ENCODE measurements around the gene EMC7.
"Not testable (repeated sequence)": the region's sequence is repeated elsewhere in the genome, so short reads cannot be mapped to it uniquely, and the experiment has no call there.

EMC7 gene

DNA sequence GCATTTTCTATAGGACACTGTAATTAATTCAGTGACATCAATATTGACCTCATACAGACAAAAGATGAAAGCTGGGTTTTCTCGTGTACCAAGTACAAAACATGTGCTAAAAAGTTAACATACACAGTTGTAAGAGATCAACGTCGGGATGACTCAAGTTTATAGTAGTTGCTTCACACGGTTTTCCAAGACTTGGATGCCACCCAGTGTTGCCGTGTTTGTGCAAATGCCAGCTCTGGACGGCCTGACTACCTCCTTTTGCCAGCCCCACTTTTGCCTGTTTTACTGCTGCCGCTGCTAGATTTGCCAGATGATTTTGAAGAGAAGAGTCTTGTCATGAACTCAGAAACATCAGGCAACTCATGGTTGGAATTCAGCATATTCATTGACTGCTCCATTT is 17.6 kb downstream of the EMC7 start:
- DNase-seq = no peak

- DNase-seq = no peak
Measured at GRCh38 chr15:34079904-34080303, 21.8 kb downstream of the EMC7 start.

GRCh38 chr15:34078900-34079299 is 22.8 kb downstream of the EMC7 start:
- DNase-seq = no peak

DNA sequence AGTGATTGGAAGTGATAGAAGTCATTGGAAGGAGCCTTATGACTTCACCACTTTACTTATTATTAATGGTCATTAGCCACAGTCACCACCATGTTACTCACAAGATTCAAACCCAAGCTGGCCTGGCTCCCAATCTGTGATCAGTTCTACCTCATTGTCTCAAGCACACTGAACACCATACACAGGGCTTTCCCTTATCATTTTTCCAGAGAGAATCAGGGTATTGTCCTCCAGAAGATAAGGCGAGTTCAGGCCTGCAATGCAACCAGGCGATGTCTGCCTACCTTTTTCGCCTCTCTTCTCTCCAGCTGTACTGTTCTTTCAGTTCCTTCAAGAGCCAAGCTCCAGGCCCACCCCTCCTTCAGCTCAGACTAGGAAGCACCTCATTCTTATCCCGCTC is 24.9 kb downstream of the EMC7 start:
- no peak for DNase-seq

DNA sequence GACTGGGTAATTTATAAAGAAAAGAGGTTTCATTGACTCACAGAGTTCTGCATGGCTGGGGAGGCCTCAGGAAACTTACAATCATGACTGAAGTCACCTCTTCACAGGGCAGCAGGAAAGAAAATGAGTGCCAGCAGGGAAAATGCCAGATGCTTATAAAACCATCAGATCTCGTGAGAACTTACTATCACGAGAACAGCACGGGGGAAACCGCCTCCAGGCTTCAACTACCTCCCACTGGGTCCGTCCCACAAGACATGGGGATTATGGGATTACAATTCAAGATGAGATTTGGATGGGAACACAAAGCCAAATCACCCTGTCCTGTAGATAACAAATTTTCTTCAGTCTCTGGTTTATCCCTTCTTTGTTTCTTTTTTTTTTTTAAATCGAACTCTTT is 31.7 kb downstream of the EMC7 start:
- no peak for DNase-seq

DNA sequence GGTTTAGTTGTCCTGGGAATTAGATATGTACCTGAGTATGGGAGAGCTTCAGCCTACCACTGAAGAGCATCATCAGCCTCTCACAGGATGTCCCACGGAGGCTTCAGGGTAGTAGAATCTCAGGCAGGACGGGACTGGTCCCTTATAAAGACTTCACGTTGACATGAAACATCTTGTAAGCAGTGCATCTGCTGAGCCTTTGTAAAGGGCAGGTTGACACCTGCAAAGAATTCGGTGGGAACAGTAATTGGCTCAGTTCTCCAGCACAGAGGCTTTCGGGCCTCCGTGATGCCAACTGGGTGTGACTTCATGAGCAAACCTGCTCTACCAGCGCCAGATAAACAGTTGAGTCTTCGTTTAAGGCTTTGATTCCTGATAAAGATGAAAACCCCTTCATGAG is 35.7 kb downstream of the EMC7 start:
- no peak for DNase-seq

- DNase-seq = no peak
Measured at GRCh38 chr15:34065261-34065660, 36.4 kb downstream of the EMC7 start.

DNA sequence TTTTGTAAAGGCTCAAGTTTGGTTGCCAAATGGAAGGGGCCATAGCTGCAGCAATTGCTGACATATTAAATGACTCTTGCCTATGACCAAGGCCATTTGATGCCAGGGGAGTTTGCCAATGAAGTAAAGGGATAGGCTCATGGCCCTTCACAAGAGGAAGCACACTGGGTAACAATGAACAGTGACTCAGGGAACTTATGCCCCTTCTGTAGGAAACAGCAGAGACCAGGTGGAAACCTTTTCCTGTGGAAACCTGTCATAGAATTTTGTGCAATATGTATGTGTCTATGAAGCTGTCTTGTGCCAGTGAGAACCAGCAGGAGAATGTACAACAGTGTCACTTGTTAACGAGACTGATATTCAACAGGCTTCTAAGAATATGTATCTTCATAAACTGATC is 37.2 kb downstream of the EMC7 start:
- DNase-seq = no peak

- no peak for DNase-seq
Measured at GRCh38 chr15:34059946-34060345, 41.7 kb downstream of the EMC7 start.

DNA sequence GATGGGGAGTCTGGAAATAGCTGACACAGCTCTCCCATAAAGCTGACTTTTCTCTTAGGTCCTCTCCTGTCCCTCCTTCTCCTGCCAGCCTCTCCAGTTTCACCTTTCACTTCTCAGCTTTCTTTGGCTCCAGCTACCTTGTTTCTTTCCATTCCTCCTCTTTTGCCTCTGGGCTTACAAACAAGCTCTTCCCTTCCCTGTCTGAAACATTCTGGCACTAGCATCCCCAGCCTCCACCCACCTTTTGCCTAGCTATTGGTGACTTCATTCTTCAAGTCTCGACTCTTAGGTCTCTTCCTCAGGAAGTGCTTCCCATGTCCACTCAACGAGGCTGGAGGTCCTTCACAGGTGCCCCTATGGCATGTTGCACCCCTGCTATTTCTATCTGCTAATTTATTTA is 42.2 kb downstream of the EMC7 start:
- no peak for DNase-seq

DNA sequence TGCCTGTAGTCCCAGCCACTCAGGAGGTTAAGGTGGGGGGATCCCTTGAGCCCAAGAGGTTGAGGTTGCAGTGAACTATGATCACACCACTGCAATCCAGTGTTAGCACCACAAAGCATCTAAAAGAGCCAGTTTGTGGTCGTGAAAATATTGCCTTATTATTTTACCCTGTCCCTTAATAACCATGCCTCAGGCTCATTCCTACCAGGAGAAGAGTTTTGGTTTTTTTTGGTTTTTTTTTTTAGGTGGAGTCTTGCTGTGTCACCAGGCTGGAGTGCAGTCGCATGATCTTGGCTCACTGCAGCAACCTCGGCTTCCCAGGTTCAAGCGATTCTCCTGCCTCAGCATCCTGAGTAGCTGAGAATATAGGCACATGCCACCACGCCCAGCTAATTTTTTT is 44.8 kb downstream of the EMC7 start:
- DNase-seq = no peak

- no peak for DNase-seq
Measured at GRCh38 chr15:34055868-34056595, 45.6 kb downstream of the EMC7 start.

DNA sequence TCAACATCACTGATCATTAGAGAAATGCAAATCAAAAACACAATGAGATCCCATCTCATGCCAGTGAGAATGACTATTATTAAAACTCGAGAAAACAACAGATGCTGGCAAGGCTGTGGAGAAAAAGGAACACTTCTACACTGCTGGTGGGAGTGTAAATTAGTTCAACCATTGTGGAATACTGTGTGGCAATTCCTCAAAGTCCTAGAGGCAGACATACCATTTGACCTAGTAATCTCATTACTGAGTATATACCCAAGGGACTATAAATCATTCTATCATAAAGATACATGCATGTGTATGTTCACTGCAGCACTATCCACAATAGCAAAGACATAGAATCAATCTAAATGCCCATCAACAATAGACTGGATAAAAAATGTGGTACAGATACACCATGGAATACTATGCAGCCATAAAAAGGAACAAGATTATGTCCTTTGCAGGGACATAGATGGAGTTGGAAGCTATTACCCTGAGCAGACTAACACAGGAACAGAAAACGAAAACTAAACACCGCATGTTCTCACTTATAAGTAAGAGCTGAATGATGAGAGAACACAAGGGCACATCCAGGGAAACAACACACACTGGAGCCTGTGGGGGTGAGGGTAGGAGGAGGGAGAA is 47.5 kb downstream of the EMC7 start:
- DNase-seq = no peak

GRCh38 chr15:34050385-34050784 is 51.3 kb downstream of the EMC7 start:
- not testable (repeated sequence) for DNase-seq

DNA sequence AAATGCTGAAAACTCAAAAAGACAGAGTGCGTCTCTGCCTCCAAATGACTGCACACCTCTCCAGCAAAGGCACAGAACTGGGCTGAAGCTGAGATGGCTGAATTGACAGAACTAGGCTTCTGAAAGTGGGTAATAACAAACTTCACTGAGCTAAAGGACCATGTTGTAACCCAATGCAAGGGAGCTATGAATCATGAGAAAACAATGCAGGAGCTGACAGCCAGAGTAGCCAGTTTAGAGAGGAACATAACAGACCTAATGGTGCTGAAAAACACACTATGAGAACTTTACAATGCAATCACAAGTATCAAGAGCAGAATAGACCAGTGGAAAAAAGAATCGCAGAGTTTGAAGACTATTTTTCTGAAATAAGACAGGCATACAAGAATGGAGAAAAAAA is 52.5 kb downstream of the EMC7 start:
- DNase-seq = no peak

GRCh38 chr15:34047893-34048775 is 53.5 kb downstream of the EMC7 start:
- DNase-seq = no peak

- DNase-seq = no peak
Measured at GRCh38 chr15:34046471-34047145, 55.1 kb downstream of the EMC7 start.

DNA sequence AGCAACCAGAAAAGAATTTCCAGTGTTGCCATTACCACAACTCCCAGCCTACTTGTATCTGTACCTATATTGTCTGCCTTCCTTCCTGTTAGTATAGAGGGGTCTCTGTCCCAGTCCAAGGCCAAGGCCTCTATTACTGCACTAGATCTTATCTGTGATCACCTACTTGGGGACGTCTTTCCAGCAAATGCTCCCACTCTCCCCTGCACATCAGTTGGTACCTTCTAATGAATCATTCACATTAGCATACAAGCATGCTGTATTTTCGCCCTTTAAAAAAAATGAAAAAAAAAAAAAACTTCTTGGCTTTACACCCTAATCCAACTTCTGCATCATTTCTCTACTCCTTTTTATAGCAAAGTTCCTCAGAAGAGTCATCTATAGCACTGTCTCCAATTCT is 57.8 kb downstream of the EMC7 start:
- DNase-seq = no peak

GRCh38 chr15:34043391-34043790 is 58.3 kb downstream of the EMC7 start:
- no peak for DNase-seq

DNA sequence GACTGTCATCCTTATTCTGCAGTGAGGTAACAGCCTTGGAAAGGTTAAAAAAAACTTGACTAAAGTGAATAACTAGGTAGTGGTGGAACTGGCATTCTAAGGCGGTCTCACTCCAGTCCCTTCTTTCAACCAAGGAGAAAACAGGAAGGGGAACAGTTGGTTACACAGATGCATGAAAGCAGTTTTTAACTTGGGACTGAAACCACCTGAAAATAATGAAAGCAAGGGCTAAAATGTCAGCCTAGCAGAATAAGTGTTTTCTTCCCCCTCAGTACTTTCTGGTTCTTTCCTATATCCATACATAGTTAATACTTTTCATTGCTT is 61.9 kb downstream of the EMC7 start:
- no peak for DNase-seq

- peak; percentile 18 for DNase-seq
Measured at GRCh38 chr15:34038871-34039789, 62.5 kb downstream of the EMC7 start, which contains the start of gene AVEN. Gene AVEN, minus strand, starts transcription at chr15:34039204. Its CDS starts 158 bp downstream, at chr15:34039046.
